CD4-positive, alpha-beta T cell treated with Interleukin-21 for 1 hour (primary cell): Measurements from ENCODE around the gene SH2B2.
"Not testable (repeated sequence)": the region's sequence is repeated elsewhere in the genome, so short reads cannot be mapped to it uniquely, and the experiment has no call there.

Source experiments
- DNase-seq: peaks from one replicate; pipeline ENCODE4 v3.0.0-alpha.2; 2020

Gene SH2B2

GRCh38 chr7:102306916-102307677 is 20.4 kb downstream of the SH2B2 start:
- peak; percentile 48 for DNase-seq

GRCh38 chr7:102310414-102310815 is 23.7 kb downstream of the SH2B2 start:
- no peak for DNase-seq

GRCh38 chr7:102312317-102312716 is 25.6 kb downstream of the SH2B2 start:
- DNase-seq, result no peak

- no peak for DNase-seq
Measured at GRCh38 chr7:102313997-102314780, 27.5 kb downstream of the SH2B2 start.

- no peak for DNase-seq
Measured at GRCh38 chr7:102317231-102318059, 30.8 kb downstream of the SH2B2 start.

- DNase-seq, result no peak
Measured at GRCh38 chr7:102318482-102318971, 31.9 kb downstream of the SH2B2 start.

GRCh38 chr7:102319671-102320070 is 33.0 kb downstream of the SH2B2 start:
- DNase-seq, result no peak

GRCh38 chr7:102320181-102320580 is 33.5 kb downstream of the SH2B2 start:
- no peak for DNase-seq

- DNase-seq, result no peak
Measured at GRCh38 chr7:102320601-102321350, 34.1 kb downstream of the SH2B2 start.

GRCh38 chr7:102321351-102322201 is 34.9 kb downstream of the SH2B2 start:
- no peak for DNase-seq

- no peak for DNase-seq
Measured at GRCh38 chr7:102322202-102322715, 35.6 kb downstream of the SH2B2 start.

- no peak for DNase-seq
Measured at GRCh38 chr7:102323914-102324195, 37.2 kb downstream of the SH2B2 start.

- not testable (repeated sequence) for DNase-seq
Measured at GRCh38 chr7:102325106-102325505, 38.4 kb downstream of the SH2B2 start.

- DNase-seq, result no peak
Measured at GRCh38 chr7:102326157-102326889, 39.7 kb downstream of the SH2B2 start.

GRCh38 chr7:102327183-102327582 is 40.5 kb downstream of the SH2B2 start:
- DNase-seq, result not testable (repeated sequence)

- not testable (repeated sequence) for DNase-seq
Measured at GRCh38 chr7:102328863-102329262, 42.2 kb downstream of the SH2B2 start.

GRCh38 chr7:102329366-102329765 is 42.7 kb downstream of the SH2B2 start:
- DNase-seq, result not testable (repeated sequence)

GRCh38 chr7:102330666-102331460 is 44.2 kb downstream of the SH2B2 start:
- not testable (repeated sequence) for DNase-seq

- DNase-seq, result not testable (repeated sequence)
Measured at GRCh38 chr7:102335574-102335973, 48.9 kb downstream of the SH2B2 start.

- DNase-seq, result not testable (repeated sequence)
Measured at GRCh38 chr7:102337002-102337401, 50.3 kb downstream of the SH2B2 start.
